Lower leg skin (tissue), 4 donors: ENCODE data around the gene SDK1. TPM values are rescaled to one million over a fixed set of nuclear protein-coding genes. Genes with fewer than 3 reads are reported as not detected.

Source experiments
- DNase-seq, 2 donors: peaks; one replicate each; pipeline ENCODE4 v3.0.0-alpha.2; 2019; ENCODE audit warnings: low spot score in 2 of 2
- H3K4me3 ChIP-seq: fragments of 200-600 bp; sonication (generic); 2 replicates; pipeline ENCODE4 v1.5.1; 2017; ENCODE audit warnings: mild to moderate bottlenecking, low read depth; ENCODE audit not compliant: poor library complexity, severe bottlenecking
- CTCF ChIP-seq, 3 donors: fragments of 450-650 bp; IDR thresholded peaks; one replicate each; pipeline ENCODE4 v1.5.1; 2016; ENCODE audit warnings: antibody characterized with exemption in 3 of 3, mild to moderate bottlenecking in 3 of 3, moderate library complexity in 2 of 3
- POLR2A ChIP-seq, 2 donors: fragments of 450-650 bp; IDR thresholded peaks; one replicate each; pipeline ENCODE4 v1.6.1; 2016 to 2017; ENCODE audit warnings: antibody characterized with exemption in 2 of 2, mild to moderate bottlenecking in 1 of 2, moderate library complexity in 1 of 2
- WGBS, 2 donors: methylation state at CpG; one replicate each; pipeline ENCODE4 v1.1.5; 2018; 5-methylcytosine and 5-hydroxymethylcytosine counted together
- intact Hi-C: fragments of 100-400 bp; cut with DNase I; formaldehyde crosslinking; loops from one replicate; pipeline ENCODE4 v1.15.0; 2023; ENCODE audit warnings: low total_unique reads
- total RNA-seq, 4 donors: library from RNA; depleted of rRNA; stranded (reverse); fragments of >200 nt; gene quantifications; one replicate each; pipeline ENCODE4 v1.1.0, GENCODE V29; 2016

Gene SDK1
- total RNA-seq, 4 donors from 2014 or later = 1.9 to 7.2 (median 5.1) TPM

- WGBS, 2 donors = 87 to 96% methylated on average over 1 of the region's 1 CpG
- no peak for TF ChIP-seq CTCF (IDR thresholded peaks at IDR 0.05)
- no peak for TF ChIP-seq POLR2A (IDR thresholded peaks at IDR 0.05)
- no peak for DNase-seq
- intact Hi-C loops = no loop called here
- no peak overlapping the region for H3K4me3 ChIP-seq
Measured at GRCh38 chr7:4083513-4083912, 782.5 kb downstream of the SDK1 start.

- TF ChIP-seq POLR2A (IDR thresholded peaks at IDR 0.05) = no peak
- no peak for TF ChIP-seq CTCF (IDR thresholded peaks at IDR 0.05)
- 88 to 95% methylated on average over 6 of the region's 6 CpGs for WGBS, 2 donors
- H3K4me3 ChIP-seq = no peak overlapping the region
- intact Hi-C loops = no loop called here
- peak in 1 of 2 donors; percentile 71 for DNase-seq
Measured at GRCh38 chr7:4084271-4084670, 783.2 kb downstream of the SDK1 start.

DNA sequence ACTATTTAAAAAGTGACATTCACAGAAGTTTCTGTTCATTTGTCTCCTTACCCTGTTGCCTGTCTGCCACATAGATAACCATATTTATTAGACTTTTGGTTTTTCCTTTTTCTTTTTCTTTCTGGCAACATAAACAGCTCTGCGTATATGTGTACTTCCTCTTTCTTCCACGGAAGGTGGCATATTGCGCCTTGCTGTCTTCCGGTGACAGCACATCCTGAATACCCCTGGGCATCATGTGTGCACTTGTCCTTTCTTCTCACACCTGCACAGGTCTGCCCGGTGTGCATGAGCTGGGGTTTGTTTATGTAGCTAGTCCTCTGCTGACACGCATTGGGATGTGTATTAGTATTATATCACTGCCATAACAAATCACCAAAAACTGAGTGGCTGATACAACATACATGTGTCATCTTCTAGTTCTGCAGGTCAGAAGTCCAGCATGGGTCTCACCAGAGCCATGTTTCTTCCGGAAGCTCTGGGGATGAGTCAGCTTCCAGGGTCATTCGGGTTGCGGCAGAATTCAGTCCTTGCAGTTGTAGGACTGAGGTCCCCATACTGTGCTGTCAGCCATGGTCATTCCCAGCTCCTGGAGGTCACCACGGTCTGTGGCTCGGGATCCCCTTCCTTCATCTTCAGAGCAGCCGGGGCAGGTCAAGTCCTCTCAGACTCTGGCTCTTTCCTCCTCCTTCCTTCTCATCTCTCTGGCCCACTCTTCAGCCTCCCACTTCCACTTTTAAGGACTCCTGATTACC, 785.1 kb downstream of the SDK1 start:
- no peak for TF ChIP-seq CTCF (IDR thresholded peaks at IDR 0.05)
- TF ChIP-seq POLR2A (IDR thresholded peaks at IDR 0.05) = no peak
- peak in 1 of 2 donors; percentile 62 for DNase-seq
- intact Hi-C loops = no loop called here
- H3K4me3 ChIP-seq = no peak overlapping the region
- WGBS, 2 donors = 81 to 85% methylated on average over 12 of the region's 12 CpGs

DNA sequence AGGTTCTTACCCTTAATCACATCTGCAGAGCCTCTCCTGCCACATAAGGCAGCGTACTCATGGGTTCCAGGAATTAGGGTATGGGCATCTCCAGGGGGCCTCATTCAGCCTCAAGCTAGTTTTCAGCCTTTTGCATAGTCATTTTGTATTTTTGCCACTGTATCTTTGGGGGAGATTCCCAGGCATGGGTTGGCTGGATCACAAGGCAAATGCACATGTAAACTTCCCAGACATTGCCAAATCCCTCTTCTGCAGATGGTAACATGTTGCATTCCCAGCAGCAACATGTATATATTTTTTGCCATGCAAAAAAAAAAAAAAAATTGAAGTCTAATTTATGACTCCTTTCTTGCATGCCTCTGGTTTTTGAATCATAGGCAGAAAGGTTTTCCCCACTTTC, 785.7 kb downstream of the SDK1 start:
- intact Hi-C loops = no loop called here
- 76 to 82% methylated on average over 1 of the region's 1 CpG for WGBS, 2 donors
- H3K4me3 ChIP-seq = no peak overlapping the region
- peak in 1 of 2 donors; percentile 8 for DNase-seq
- TF ChIP-seq CTCF (IDR thresholded peaks at IDR 0.05) (no peak), POLR2A (IDR thresholded peaks at IDR 0.05) (no peak)

DNA sequence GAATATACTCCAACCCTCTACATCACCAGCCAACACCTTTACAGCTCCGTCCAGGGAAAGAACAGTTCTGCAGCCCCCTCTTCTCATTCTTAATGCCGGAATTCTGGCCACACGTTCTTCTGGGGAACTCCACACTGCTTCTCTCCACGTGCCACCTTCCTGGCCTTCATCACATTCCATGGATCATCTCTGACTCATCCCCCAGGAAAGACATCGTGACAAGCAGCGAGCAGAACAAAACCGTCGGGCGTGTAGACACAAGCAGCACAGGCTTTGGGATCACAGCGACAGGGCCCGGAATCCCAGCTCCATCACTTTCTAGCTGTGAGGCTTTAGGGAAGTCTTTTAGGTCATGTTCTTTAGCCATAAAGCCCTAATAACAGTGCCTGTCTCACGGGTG, 790.7 kb downstream of the SDK1 start:
- peak in 1 of 2 donors; percentile 19 for DNase-seq
- 62 to 68% methylated on average over 12 of the region's 12 CpGs for WGBS, 2 donors
- TF ChIP-seq CTCF (IDR thresholded peaks at IDR 0.05) = no peak
- no peak for TF ChIP-seq POLR2A (IDR thresholded peaks at IDR 0.05)
- intact Hi-C loops = no loop called here
- H3K4me3 ChIP-seq = no peak overlapping the region

DNA sequence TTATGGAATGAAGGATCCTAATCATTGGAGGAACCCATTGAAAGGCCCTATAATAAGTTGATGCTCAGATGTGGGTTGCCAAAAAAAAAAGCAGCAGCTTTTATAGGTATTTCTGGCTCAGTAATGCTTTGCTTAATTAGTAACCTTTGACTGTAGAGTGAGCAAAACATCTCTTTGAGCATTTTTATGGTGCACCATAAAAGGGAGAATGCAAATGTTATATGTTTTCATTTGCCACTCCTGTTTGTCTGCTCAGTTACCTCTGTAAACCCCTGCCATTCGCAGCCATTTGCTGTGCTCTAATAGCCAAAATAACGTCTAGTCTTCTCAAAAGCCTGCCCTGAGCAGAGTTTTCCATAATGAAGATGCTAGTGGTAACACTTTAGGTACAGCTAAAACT, 792.0 kb downstream of the SDK1 start:
- 88 to 89% methylated on average over 2 of the region's 2 CpGs for WGBS, 2 donors
- intact Hi-C loops = no loop called here
- no peak overlapping the region for H3K4me3 ChIP-seq
- TF ChIP-seq POLR2A (IDR thresholded peaks at IDR 0.05) (no peak), CTCF (IDR thresholded peaks at IDR 0.05) (no peak)
- DNase-seq = no peak
